PC-9 (cell line): Measurements from ENCODE around the gene VWA8.

Source experiments
- EZH2 ChIP-seq: fragments of 200-600 bp; sonication (generic); IDR thresholded peaks from 2 replicates; pipeline ENCODE4 v1.8.0; 2017; ENCODE audit warnings: antibody characterized with exemption, low read depth
- TF ChIP-seq, protein P1 (sequence below): fragments of 200-600 bp; sonication (generic); conservative IDR thresholded peaks from 2 replicates; pipeline ENCODE4 v1.6.1; 2017; ENCODE audit warnings: mixed run types, antibody characterized with exemption, mild to moderate bottlenecking, moderate library complexity

DNA sequence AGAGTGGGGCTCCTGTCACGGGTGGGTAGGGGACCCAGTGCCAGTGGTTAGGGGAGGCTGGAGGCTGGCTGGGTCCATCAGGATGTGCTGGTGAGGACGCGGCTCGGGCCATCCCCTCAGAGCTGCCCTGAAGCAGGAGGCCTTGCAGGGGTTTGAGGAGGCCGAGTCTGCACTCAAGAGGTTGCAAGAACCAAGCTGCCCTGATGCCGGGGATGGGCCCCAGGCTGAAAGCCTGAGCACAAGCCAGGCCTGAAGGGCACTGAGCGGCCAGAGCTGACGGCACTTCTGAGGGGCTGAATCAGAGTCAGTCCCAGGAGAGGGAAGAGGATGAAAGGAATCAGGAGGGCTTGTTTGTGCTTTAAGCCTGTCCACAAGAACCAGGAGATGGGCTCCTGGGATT is 410.6 kb downstream of the VWA8 start:
- TF ChIP-seq, protein P1, sequence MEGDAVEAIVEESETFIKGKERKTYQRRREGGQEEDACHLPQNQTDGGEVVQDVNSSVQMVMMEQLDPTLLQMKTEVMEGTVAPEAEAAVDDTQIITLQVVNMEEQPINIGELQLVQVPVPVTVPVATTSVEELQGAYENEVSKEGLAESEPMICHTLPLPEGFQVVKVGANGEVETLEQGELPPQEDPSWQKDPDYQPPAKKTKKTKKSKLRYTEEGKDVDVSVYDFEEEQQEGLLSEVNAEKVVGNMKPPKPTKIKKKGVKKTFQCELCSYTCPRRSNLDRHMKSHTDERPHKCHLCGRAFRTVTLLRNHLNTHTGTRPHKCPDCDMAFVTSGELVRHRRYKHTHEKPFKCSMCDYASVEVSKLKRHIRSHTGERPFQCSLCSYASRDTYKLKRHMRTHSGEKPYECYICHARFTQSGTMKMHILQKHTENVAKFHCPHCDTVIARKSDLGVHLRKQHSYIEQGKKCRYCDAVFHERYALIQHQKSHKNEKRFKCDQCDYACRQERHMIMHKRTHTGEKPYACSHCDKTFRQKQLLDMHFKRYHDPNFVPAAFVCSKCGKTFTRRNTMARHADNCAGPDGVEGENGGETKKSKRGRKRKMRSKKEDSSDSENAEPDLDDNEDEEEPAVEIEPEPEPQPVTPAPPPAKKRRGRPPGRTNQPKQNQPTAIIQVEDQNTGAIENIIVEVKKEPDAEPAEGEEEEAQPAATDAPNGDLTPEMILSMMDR, result no peak
- no peak for TF ChIP-seq EZH2
